Gastroesophageal sphincter (tissue), 3 donors: ENCODE measurements around the gene HAUS5.

Source experiments
- CTCF ChIP-seq, 4 experiments: fragments of 200-600 bp in 2 of 4; fragments of 450-650 bp in 2 of 4; sonication (generic) in 1 of 4; IDR thresholded peaks; one replicate each; pipeline ENCODE4 v1.5.1; 2017 to 2019; ENCODE audit warnings: antibody characterized with exemption in 4 of 4, mild to moderate bottlenecking in 2 of 4, moderate library complexity in 2 of 4
- POLR2A ChIP-seq, 2 donors: fragments of 450-650 bp; IDR thresholded peaks; one replicate each; pipeline ENCODE4 v1.6.1; 2017; ENCODE audit warnings: antibody characterized with exemption in 2 of 2, mild to moderate bottlenecking in 2 of 2, moderate library complexity in 1 of 2

- peak; percentile 80 to 83 for TF ChIP-seq POLR2A (IDR thresholded peaks at IDR 0.05)
- TF ChIP-seq CTCF (IDR thresholded peaks at IDR 0.05), result no peak
Measured at GRCh38 chr19:35628565-35629331, 16.2 kb downstream of the HAUS5 start, which contains the start of gene RBM42.
